Fibroblast of the aortic adventitia (primary cell): Measurements from ENCODE around the gene VTI1A. TPM values are rescaled to one million over a fixed set of nuclear protein-coding genes. Genes with fewer than 3 reads are reported as not detected.

ENCODE experiments used
- DNase-seq: peaks from one replicate; pipeline ENCODE4 v3.0.0-alpha.2; 2010; ENCODE audit warnings: low read depth
- H3K4me3 ChIP-seq: 2 replicates; pipeline ENCODE4 v1.5.1; 2011; ENCODE audit warnings: low read depth, mild to moderate bottlenecking, control low read depth, low read length, moderate library complexity
- total RNA-seq: library from RNA; depleted of rRNA; stranded (reverse); fragments of >200 nt; gene quantifications from 2 replicates; pipeline ENCODE4 v1.2.3, GENCODE V29; 2012; ENCODE audit warnings: low replicate concordance
- TF ChIP-seq, protein P1 (sequence below): IDR thresholded peaks from 2 replicates; pipeline ENCODE4 v1.5.1; 2011; ENCODE audit warnings: mild to moderate bottlenecking, low read length, control low read depth, inconsistent platforms; ENCODE audit not compliant: insufficient read depth

VTI1A gene
- total RNA-seq, 1 donor = 44.5 TPM

GRCh38 chr10:112675560-112676083, 228.6 kb downstream of the VTI1A start:
- TF ChIP-seq, protein P1, sequence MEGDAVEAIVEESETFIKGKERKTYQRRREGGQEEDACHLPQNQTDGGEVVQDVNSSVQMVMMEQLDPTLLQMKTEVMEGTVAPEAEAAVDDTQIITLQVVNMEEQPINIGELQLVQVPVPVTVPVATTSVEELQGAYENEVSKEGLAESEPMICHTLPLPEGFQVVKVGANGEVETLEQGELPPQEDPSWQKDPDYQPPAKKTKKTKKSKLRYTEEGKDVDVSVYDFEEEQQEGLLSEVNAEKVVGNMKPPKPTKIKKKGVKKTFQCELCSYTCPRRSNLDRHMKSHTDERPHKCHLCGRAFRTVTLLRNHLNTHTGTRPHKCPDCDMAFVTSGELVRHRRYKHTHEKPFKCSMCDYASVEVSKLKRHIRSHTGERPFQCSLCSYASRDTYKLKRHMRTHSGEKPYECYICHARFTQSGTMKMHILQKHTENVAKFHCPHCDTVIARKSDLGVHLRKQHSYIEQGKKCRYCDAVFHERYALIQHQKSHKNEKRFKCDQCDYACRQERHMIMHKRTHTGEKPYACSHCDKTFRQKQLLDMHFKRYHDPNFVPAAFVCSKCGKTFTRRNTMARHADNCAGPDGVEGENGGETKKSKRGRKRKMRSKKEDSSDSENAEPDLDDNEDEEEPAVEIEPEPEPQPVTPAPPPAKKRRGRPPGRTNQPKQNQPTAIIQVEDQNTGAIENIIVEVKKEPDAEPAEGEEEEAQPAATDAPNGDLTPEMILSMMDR = no peak
- no peak overlapping the region for H3K4me3 ChIP-seq

DNA sequence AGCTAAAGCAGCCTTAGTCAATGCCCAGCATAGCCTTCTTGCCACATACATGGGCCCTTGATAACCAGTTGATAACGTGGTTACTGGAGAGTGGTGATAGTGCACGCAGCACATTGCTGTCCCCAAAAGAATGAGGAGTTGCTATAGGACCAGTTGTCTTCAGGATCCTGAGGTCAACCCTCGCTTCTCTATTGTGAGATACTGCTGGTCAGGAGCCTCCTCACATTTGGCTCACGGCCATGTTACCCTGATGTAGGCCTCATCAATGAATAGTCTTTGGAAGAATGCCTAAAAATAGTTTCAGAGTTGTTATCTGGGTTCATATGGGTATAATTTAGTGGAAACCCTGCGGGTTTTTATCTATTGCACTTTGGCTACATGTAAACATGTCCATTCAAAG, 230.7 kb downstream of the VTI1A start:
- no peak for DNase-seq
- TF ChIP-seq, protein P1 = no peak
- H3K4me3 ChIP-seq = no peak overlapping the region

More at GRCh38 chr10:112675560-112676083, 228.6 kb downstream of the VTI1A start:
- DNase-seq = no peak

GRCh38 chr10:112678581-112678980, 231.6 kb downstream of the VTI1A start:
- TF ChIP-seq, protein P1 = no peak
- no peak overlapping the region for H3K4me3 ChIP-seq
- DNase-seq = no peak

DNA sequence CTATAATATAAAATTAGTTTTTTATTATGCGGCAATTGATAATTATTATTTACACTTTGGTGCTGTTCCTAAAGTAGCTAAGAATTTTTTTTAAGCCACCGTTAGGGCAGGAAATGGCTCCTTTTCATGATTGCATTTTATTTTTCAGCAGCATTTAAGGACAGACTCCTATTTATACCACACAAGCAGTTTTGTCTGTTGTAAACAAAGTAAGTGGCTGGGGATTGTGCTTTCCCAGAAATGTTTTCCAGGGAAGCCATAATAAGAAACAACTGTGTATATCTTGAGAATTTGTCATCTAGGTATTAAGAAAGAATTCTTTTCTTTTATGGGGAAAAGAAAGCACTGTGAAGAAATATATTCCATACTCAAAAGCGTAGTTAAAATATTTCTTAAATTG, 232.0 kb downstream of the VTI1A start:
- no peak for DNase-seq
- TF ChIP-seq, protein P1 = no peak

DNA sequence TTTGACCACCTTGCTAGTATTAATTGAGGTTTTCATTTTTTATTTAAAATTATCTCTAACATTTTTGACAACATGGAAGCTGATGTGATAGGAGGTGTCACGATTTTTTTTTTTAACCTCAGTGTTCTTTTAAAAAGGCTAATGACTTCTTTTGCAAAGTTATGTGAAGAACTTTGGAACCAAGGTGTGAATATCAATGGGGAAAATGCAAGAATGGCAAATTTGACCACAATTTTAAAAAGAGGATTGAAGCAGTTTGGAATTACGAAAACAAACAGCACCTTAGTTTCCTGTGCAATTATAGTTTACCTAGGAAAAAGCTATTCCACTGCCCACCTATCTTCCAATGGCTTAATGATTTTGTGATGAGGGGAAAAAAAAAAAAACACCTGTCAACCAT, 232.4 kb downstream of the VTI1A start:
- TF ChIP-seq, protein P1 = no peak

More for the DNA sequence above, 232.0 kb downstream of the VTI1A start:
- no peak overlapping the region for H3K4me3 ChIP-seq

GRCh38 chr10:112680586-112680985, 233.6 kb downstream of the VTI1A start:
- TF ChIP-seq, protein P1 = no peak
- no peak for DNase-seq
- H3K4me3 ChIP-seq = no peak overlapping the region

More for the DNA sequence above, 232.4 kb downstream of the VTI1A start:
- no peak for DNase-seq
- no peak overlapping the region for H3K4me3 ChIP-seq

DNA sequence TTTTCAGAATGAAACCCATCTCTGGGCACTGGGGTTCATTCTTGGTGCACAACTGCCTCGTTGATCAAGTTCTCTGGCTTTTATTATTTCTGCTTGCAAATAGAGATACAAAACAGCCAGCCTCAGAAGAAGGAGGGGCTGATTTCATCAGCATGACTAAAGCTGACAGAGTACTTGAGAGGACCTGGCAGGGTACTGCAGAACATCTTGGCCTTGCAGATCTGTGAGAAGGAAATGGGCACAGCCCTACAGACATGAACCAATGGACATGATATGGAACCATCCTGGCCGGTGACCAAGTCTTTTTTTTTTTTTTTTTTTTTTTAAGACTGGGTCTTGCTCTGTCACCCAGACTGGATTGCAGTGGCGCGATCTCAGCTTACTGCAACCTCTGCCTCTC, 240.6 kb downstream of the VTI1A start:
- TF ChIP-seq, protein P1 = no peak
- peak; percentile 75 for DNase-seq
- H3K4me3 ChIP-seq = no peak overlapping the region
